HepG2 (cell line): ENCODE measurements around the gene STAT5A. TPM values are rescaled to one million over a fixed set of nuclear protein-coding genes. Genes with fewer than 3 reads are reported as not detected.

Experiments used
- FOXC1 ChIP-seq: sonication (generic); formaldehyde crosslinking; IDR thresholded peaks from 2 replicates; pipeline ENCODE4 v1.8.0; 2022; ENCODE audit warnings: mild to moderate bottlenecking, missing genetic modification reagents, borderline replicate concordance
- GPN1 ChIP-seq: sonication (generic); formaldehyde crosslinking; IDR thresholded peaks from 2 replicates; pipeline ENCODE4 v1.5.1; 2020; ENCODE audit warnings: missing genetic modification reagents, borderline replicate concordance
- HES4 ChIP-seq: sonication (generic); formaldehyde crosslinking; IDR thresholded peaks from 2 replicates; pipeline ENCODE4 v1.9.0; 2021; ENCODE audit warnings: mild to moderate bottlenecking, missing genetic modification reagents, borderline replicate concordance
- JDP2 ChIP-seq: sonication (generic); formaldehyde crosslinking; IDR thresholded peaks from 2 replicates; pipeline ENCODE4 v1.8.1; 2022; ENCODE audit warnings: missing genetic modification reagents, borderline replicate concordance
- KAT7 ChIP-seq: IDR thresholded peaks from 2 replicates; pipeline ENCODE4 v1.6.1; 2018; ENCODE audit warnings: borderline replicate concordance, missing compliant biosample characterization
- KDM5B ChIP-seq: sonication (generic); formaldehyde crosslinking; IDR thresholded peaks from 2 replicates; pipeline ENCODE4 v1.4.0; 2020; ENCODE audit warnings: missing genetic modification reagents, mild to moderate bottlenecking, borderline replicate concordance
- KLF13 ChIP-seq: sonication (generic); formaldehyde crosslinking; IDR thresholded peaks from 2 replicates; pipeline ENCODE4 v1.4.0; 2020; ENCODE audit warnings: mild to moderate bottlenecking, missing genetic modification reagents
- NBN ChIP-seq: fragments of 450-650 bp; conservative IDR thresholded peaks from 2 replicates; pipeline ENCODE4 v1.6.1; 2017
- NFKBIZ ChIP-seq: IDR thresholded peaks from 2 replicates; pipeline ENCODE4 v1.6.1; 2018; ENCODE audit warnings: missing genetic modification reagents, missing compliant biosample characterization
- NONO ChIP-seq, 2 experiments: fragments of 450-650 bp in 1 of 2; sonication (generic) in 1 of 2; formaldehyde crosslinking in 1 of 2; IDR thresholded peaks in 1 of 2; conservative IDR thresholded peaks in 1 of 2; 2 replicates each; pipeline versions ENCODE4 v1.6.1 to v1.8.0; 2017 to 2022; ENCODE audit warnings: mild to moderate bottlenecking in 1 of 2, missing genetic modification reagents in 1 of 2, moderate library complexity in 1 of 2
- PCBP1 ChIP-seq: fragments of 200-400 bp; formaldehyde crosslinking; IDR thresholded peaks from 2 replicates; pipeline ENCODE4 v1.6.1; 2017; ENCODE audit warnings: mild to moderate bottlenecking, low read depth, low read length, borderline replicate concordance
- PITX1 ChIP-seq: sonication (generic); formaldehyde crosslinking; IDR thresholded peaks from 2 replicates; pipeline ENCODE4 v1.5.1; 2020; ENCODE audit warnings: mild to moderate bottlenecking, missing genetic modification reagents
- SNAPC2 ChIP-seq: sonication (generic); formaldehyde crosslinking; IDR thresholded peaks from 2 replicates; pipeline ENCODE4 v1.8.1; 2022; ENCODE audit warnings: mild to moderate bottlenecking, missing genetic modification reagents
- TBX3 ChIP-seq: fragments of 450-650 bp; IDR thresholded peaks from 2 replicates; pipeline ENCODE4 v1.6.1; 2017; ENCODE audit warnings: antibody characterized with exemption, mild to moderate bottlenecking, inconsistent platforms, borderline replicate concordance
- ZBTB3 ChIP-seq: sonication (generic); formaldehyde crosslinking; IDR thresholded peaks from 2 replicates; pipeline ENCODE4 v1.4.0; 2020; ENCODE audit warnings: low read depth, mild to moderate bottlenecking, moderate library complexity, missing genetic modification reagents, borderline replicate concordance
- polyA plus RNA-seq, 8 experiments: library from polyadenylated mRNA; depleted of rRNA in 3 of 8; stranded (reverse) in 7 of 8; unstranded in 1 of 8; fragments of >200 nt; fragmentation: Illumina TruSeq in 4 of 8; extraction: Trizol in 4 of 8; gene quantifications; 2 replicates each; pipeline versions ENCODE4 v1.2.1 to v1.2.3, GENCODE V29; 2011 to 2016; ENCODE audit warnings: low read depth in 4 of 8, missing spikeins in 1 of 8, mixed read lengths in 1 of 8; ENCODE audit not compliant: insufficient read depth in 1 of 8
- total RNA-seq, 5 experiments: library from RNA; depleted of rRNA; stranded (reverse); fragments of >200 nt; fragmentation: Illumina TruSeq; extraction: Trizol; gene quantifications; 2 replicates each; pipeline ENCODE4 v1.2.3, GENCODE V29; 2016; ENCODE audit warnings: low read depth in 1 of 5
- TF ChIP-seq, protein P1 (sequence below): sonication (generic); formaldehyde crosslinking; conservative IDR thresholded peaks from 2 replicates; pipeline ENCODE4 v1.8.0; 2022; ENCODE audit warnings: mild to moderate bottlenecking, moderate library complexity, missing genetic modification reagents
- TF ChIP-seq, protein P2 (sequence below): sonication (generic); formaldehyde crosslinking; IDR thresholded peaks from 2 replicates; pipeline ENCODE4 v1.4.0; 2020; ENCODE audit warnings: mild to moderate bottlenecking, missing genetic modification reagents
- TF ChIP-seq, protein P3 (sequence below): sonication (generic); formaldehyde crosslinking; conservative IDR thresholded peaks from 2 replicates; pipeline ENCODE4 v1.4.0; 2020; ENCODE audit warnings: mild to moderate bottlenecking, missing genetic modification reagents, moderate library complexity

Gene STAT5A
- total and polyA plus RNA-seq, 2 of the 13 experiments (the other 11 are each of a cell fraction or from before 2014, with no cell fraction given) = 1.4 to 4.1 TPM

DNA sequence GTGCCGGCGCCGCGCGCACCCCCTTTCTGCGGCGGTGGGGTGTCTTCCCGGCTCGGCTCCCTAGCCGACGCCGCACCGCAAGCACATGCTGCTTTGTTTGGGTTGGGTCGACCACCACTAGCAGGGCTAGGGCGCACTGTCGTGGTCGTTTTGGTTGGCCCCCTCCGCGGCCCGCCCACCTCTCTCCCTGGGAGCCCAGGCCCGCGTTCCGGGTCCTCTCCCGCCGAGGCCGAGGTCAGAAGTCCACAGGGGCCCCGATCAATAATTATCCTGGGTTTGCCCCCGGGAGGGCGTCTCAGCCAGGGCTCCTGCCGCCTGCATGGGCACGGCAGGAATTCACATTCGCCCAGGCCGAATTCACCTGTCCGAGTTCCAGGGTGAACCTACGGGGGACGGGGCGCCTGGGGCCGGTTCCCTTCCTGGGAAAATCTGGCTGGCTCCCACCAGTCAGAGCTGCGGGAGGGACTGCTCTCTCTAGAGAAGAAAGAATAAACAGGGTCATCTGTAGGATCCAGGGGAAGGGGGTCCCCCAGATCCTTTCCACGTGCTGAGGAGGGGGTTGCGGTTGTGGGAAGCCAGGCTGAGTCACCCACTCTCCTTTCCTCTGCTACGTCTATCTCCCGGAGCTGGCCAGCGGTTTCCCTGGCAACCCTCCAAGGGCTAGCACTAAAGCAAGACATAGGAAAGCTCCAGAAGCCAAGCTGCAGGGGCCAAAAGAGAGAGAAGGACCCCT is 11.5 kb upstream of the STAT5A start (continued):
- peak; percentile 85 for TF ChIP-seq HES4 (CRISPR knock-in tag)
- peak; percentile 90 for TF ChIP-seq KAT7
- TF ChIP-seq JDP2 (CRISPR knock-in tag) = no peak
- TF ChIP-seq, protein P1, sequence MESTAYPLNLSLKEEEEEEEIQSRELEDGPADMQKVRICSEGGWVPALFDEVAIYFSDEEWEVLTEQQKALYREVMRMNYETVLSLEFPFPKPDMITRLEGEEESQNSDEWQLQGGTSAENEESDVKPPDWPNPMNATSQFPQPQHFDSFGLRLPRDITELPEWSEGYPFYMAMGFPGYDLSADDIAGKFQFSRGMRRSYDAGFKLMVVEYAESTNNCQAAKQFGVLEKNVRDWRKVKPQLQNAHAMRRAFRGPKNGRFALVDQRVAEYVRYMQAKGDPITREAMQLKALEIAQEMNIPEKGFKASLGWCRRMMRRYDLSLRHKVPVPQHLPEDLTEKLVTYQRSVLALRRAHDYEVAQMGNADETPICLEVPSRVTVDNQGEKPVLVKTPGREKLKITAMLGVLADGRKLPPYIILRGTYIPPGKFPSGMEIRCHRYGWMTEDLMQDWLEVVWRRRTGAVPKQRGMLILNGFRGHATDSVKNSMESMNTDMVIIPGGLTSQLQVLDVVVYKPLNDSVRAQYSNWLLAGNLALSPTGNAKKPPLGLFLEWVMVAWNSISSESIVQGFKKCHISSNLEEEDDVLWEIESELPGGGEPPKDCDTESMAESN (CRISPR knock-in tag) = peak; percentile 88; the same call in 1 of the 2 replicates
- TF ChIP-seq KDM5B = no peak; the same call in none of the 2 replicates
- 0 out of 2 replicates have a peak, but pooled peaks have one; percentile 50 for TF ChIP-seq PCBP1
- peak; percentile 26; the same call in 1 of the 2 replicates for TF ChIP-seq TBX3
- no peak for TF ChIP-seq NONO (IDR thresholded peaks at IDR 0.05)
- TF ChIP-seq NONO (CRISPR knock-in tag; conservative IDR thresholded peaks at IDR 0.05) = peak; percentile 91
- TF ChIP-seq, protein P2, sequence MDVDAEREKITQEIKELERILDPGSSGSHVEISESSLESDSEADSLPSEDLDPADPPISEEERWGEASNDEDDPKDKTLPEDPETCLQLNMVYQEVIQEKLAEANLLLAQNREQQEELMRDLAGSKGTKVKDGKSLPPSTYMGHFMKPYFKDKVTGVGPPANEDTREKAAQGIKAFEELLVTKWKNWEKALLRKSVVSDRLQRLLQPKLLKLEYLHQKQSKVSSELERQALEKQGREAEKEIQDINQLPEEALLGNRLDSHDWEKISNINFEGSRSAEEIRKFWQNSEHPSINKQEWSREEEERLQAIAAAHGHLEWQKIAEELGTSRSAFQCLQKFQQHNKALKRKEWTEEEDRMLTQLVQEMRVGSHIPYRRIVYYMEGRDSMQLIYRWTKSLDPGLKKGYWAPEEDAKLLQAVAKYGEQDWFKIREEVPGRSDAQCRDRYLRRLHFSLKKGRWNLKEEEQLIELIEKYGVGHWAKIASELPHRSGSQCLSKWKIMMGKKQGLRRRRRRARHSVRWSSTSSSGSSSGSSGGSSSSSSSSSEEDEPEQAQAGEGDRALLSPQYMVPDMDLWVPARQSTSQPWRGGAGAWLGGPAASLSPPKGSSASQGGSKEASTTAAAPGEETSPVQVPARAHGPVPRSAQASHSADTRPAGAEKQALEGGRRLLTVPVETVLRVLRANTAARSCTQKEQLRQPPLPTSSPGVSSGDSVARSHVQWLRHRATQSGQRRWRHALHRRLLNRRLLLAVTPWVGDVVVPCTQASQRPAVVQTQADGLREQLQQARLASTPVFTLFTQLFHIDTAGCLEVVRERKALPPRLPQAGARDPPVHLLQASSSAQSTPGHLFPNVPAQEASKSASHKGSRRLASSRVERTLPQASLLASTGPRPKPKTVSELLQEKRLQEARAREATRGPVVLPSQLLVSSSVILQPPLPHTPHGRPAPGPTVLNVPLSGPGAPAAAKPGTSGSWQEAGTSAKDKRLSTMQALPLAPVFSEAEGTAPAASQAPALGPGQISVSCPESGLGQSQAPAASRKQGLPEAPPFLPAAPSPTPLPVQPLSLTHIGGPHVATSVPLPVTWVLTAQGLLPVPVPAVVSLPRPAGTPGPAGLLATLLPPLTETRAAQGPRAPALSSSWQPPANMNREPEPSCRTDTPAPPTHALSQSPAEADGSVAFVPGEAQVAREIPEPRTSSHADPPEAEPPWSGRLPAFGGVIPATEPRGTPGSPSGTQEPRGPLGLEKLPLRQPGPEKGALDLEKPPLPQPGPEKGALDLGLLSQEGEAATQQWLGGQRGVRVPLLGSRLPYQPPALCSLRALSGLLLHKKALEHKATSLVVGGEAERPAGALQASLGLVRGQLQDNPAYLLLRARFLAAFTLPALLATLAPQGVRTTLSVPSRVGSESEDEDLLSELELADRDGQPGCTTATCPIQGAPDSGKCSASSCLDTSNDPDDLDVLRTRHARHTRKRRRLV (CRISPR knock-in tag) = peak; percentile 35; the same call in 1 of the 2 replicates
- no peak; the same call in 1 of the 2 replicates for TF ChIP-seq PITX1 (CRISPR knock-in tag)
- peak; percentile 94 for TF ChIP-seq FOXC1 (CRISPR knock-in tag)
- TF ChIP-seq SNAPC2 = 0 out of 2 replicates have a peak, but pooled peaks have one; percentile 15
- no peak for TF ChIP-seq NFKBIZ
- no peak for TF ChIP-seq GPN1 (CRISPR knock-in tag)
- TF ChIP-seq KLF13 = peak; percentile 82; the same call in 1 of the 2 replicates
- TF ChIP-seq, protein P3, sequence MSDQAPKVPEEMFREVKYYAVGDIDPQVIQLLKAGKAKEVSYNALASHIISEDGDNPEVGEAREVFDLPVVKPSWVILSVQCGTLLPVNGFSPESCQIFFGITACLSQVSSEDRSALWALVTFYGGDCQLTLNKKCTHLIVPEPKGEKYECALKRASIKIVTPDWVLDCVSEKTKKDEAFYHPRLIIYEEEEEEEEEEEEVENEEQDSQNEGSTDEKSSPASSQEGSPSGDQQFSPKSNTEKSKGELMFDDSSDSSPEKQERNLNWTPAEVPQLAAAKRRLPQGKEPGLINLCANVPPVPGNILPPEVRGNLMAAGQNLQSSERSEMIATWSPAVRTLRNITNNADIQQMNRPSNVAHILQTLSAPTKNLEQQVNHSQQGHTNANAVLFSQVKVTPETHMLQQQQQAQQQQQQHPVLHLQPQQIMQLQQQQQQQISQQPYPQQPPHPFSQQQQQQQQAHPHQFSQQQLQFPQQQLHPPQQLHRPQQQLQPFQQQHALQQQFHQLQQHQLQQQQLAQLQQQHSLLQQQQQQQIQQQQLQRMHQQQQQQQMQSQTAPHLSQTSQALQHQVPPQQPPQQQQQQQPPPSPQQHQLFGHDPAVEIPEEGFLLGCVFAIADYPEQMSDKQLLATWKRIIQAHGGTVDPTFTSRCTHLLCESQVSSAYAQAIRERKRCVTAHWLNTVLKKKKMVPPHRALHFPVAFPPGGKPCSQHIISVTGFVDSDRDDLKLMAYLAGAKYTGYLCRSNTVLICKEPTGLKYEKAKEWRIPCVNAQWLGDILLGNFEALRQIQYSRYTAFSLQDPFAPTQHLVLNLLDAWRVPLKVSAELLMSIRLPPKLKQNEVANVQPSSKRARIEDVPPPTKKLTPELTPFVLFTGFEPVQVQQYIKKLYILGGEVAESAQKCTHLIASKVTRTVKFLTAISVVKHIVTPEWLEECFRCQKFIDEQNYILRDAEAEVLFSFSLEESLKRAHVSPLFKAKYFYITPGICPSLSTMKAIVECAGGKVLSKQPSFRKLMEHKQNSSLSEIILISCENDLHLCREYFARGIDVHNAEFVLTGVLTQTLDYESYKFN (CRISPR knock-in tag) = peak; percentile 96
- TF ChIP-seq ZBTB3 (CRISPR knock-in tag) = 0 out of 2 replicates have a peak, but pooled peaks have one; percentile 58
- no peak for TF ChIP-seq NBN
